Measurements from ENCODE around the gene BRWD1.

Gene BRWD1
- 339 reads per million, percentile 96 among the genes with 10 or more reads in this experiment for total RNA-seq

- DNase-seq, result peak; percentile 66
These were observed at the start of gene BRWD1 for GRCh38 chr21:39313571-39314142. Gene BRWD1, minus strand, starts transcription at chr21:39313632. Its CDS starts 141 bp downstream, at chr21:39313491.

- DNase-seq, result no peak
These were observed 49.3 kb upstream of the BRWD1 start for GRCh38 chr21:39362733-39363132.

- no peak for DNase-seq
These were observed 46.0 kb upstream of the BRWD1 start for GRCh38 chr21:39359382-39359781.

GRCh38 chr21:39353295-39353694, 39.9 kb upstream of the BRWD1 start:
- no peak for DNase-seq

GRCh38 chr21:39350094-39351005, 36.9 kb upstream of the BRWD1 start:
- no peak for DNase-seq

- DNase-seq, result peak; percentile 96
These were observed 36.0 kb upstream of the BRWD1 start for GRCh38 chr21:39349211-39350093.

GRCh38 chr21:39348355-39349210, 35.2 kb upstream of the BRWD1 start, which contains the start of gene HMGN1:
Gene HMGN1, minus strand, starts transcription at chr21:39349088. Its CDS starts 171 bp downstream, at chr21:39348917.
- peak; percentile 84 for DNase-seq

- DNase-seq, result no peak
These were observed 34.6 kb upstream of the BRWD1 start for GRCh38 chr21:39348040-39348354.

- DNase-seq, result no peak
These were observed 34.1 kb upstream of the BRWD1 start for GRCh38 chr21:39347537-39347936.

- DNase-seq, result no peak
These were observed 33.4 kb upstream of the BRWD1 start for GRCh38 chr21:39346671-39347331.

- DNase-seq, result no peak
These were observed 32.8 kb upstream of the BRWD1 start for GRCh38 chr21:39346206-39346605.

GRCh38 chr21:39345440-39345839, 32.0 kb upstream of the BRWD1 start:
- DNase-seq, result no peak

- no peak for DNase-seq
These were observed 31.4 kb upstream of the BRWD1 start for GRCh38 chr21:39344848-39345247.

GRCh38 chr21:39341249-39341923, 28.0 kb upstream of the BRWD1 start:
- DNase-seq, result no peak

GRCh38 chr21:39340687-39341086, 27.3 kb upstream of the BRWD1 start:
- no peak for DNase-seq

- DNase-seq, result no peak
These were observed 25.8 kb upstream of the BRWD1 start for GRCh38 chr21:39339231-39339630.

GRCh38 chr21:39336457-39337008, 23.1 kb upstream of the BRWD1 start:
- no peak for DNase-seq

GRCh38 chr21:39334611-39335010, 21.2 kb upstream of the BRWD1 start:
- DNase-seq, result no peak

- DNase-seq, result no peak
These were observed 18.7 kb upstream of the BRWD1 start for GRCh38 chr21:39332175-39332574.

- no peak for DNase-seq
These were observed 16.6 kb upstream of the BRWD1 start for GRCh38 chr21:39330001-39330400.

- no peak for DNase-seq
These were observed 14.3 kb upstream of the BRWD1 start for GRCh38 chr21:39327727-39328126.

All from effector CD4-positive, alpha-beta T cell (primary cell).